Thyroid gland (tissue), 4 donors: ENCODE data around the gene MBIP.

Experiments used
- CTCF ChIP-seq, 6 experiments: fragments of 200-600 bp in 3 of 6; fragments of 450-650 bp in 3 of 6; sonication (generic) in 3 of 6; IDR thresholded peaks; one replicate each; pipeline ENCODE4 v1.5.1; 2016 to 2019; ENCODE audit warnings: antibody characterized with exemption in 6 of 6, mild to moderate bottlenecking in 2 of 6, inconsistent platforms in 1 of 6, moderate library complexity in 1 of 6
- POLR2A ChIP-seq, 2 donors: fragments of 450-650 bp; IDR thresholded peaks; one replicate each; pipeline ENCODE4 v1.6.1; 2017; ENCODE audit warnings: antibody characterized with exemption in 2 of 2, mild to moderate bottlenecking in 2 of 2, moderate library complexity in 1 of 2

DNA sequence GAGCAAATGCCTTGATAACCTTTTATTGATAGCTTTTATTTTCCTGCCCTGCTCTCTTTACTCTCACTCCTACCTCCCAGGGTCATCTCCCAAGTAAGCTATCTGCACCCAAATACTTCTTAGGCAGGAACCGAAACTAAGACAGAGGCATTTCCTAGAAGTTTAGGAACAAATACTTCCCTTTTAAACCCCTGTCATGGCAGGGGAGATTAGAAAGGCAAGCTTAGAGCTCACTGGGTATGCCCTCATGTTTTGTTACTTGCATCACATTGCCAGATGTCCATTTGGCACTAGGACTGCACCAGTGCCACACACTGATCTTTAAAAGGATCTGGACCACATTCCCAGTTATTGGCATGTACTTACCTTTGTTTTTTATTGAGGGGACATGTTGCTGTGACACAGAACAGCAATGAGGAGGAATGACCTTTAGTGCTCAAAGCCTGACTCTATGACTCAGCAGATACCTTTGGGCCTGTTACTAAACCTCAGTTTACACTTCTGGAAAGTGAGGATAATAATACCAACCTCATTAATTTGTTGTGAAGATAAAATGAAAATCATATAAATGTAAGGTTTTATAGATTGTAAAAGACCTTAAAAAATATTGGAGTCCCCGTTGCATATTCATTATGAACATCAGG lies 40.9 kb upstream of the MBIP start:
- TF ChIP-seq CTCF (IDR thresholded peaks at IDR 0.05) (no peak), POLR2A (IDR thresholded peaks at IDR 0.05) (no peak)
